GM18870 (cell line): ENCODE measurements around the gene TICAM1.

ENCODE experiments used
- ATAC-seq: cut with Tn5 transposase; IDR thresholded peaks from one replicate; pipeline ENCODE4 v1.9.1; 2021; ENCODE audit warnings: moderate library complexity; ENCODE audit not compliant: unreplicated experiment

Gene TICAM1

DNA sequence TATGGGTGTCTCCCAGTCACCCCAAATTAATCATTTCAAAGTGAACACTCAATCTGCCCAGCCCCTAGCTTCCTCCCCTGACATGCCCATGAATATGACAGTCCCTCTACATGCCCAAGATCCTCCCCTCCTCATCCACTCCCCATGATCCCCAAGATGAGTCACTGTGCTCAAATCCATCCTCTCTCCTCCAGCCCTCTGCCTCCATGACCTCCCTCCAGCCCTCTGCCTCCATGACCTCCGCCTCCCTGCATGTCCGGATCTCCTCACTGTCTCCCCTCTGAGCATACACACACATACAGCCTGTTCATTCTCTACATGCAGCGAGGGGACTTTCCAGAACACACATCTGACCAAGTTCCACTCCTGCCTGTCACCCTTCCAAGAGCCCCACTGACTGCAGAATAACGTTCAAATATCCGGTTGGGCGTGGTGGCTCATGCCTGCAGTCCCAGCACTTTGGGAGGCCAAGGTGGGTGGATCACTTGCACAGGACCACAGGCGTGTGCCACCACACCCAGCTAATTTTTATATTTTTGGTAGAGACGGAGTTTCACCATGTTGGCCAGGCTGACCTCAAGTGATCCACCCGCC lies 58.4 kb downstream of the TICAM1 start:
- ATAC-seq: no peak

DNA sequence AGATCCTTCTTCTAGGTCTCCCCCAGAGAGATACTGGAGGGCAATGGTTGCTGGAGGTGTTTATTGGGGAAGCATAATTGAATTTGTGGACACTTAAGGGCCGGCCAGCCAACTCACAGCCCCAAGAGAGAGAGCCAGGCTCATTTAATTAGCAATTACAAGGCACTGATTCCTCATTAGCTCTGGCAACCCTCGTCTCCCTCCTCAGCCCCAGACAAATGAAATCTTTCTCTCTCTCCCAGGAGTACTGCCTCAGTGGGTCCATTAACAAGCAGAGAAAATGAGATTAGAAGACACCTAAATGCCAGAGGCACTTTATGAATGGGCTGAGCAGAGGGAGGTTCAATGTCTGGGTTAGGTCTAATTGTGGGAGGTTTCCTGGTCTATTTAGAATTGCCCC lies 58.9 kb downstream of the TICAM1 start:
- no peak for ATAC-seq

DNA sequence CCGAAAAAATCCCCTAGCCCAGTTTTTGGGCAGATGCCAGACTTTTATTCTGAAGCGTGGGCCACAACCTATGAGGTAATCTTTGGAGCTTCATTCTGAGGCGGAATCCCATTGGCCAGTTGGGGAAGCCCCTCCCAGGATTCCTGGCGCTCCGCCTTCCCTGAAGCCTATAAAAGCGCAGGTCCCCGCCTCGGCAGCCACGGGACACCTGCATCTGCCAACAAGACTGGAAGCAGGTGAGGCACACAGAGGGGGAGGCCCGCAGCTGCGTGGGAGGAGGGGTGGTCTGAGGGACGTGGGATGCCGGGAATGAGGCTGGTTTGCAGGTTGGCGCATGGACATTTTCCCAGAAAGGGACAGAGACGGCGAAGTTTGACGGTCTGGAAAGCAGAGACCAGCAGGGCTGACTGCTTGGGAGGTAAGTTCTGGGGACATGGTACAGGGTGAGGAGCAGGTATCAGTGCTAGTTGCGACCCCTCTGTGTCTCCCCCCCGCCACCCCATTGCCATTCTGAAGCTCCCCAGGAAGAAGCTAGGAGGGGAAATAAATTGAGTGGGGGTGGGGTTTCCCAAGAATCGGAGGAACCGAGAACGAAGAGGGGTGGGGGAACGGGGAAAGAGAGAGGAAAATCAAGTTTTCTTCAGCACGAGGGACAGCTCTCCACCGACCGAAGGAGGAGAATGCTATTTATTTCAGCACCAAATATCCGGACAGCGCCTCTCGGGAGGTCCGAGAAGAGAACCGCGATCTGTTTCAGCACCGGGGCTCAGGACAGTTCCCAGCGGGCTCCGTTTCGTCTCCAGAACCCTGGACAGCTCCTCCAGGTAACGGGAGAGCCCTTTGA lies 62.4 kb downstream of the TICAM1 start:
- ATAC-seq: no peak
